C4-2B (cell line): ENCODE measurements around the gene CASZ1.

Source experiments
- CTCF ChIP-seq: fragments of 450-650 bp; conservative IDR thresholded peaks from 2 replicates; pipeline ENCODE4 v1.5.1; 2017; ENCODE audit warnings: mild to moderate bottlenecking
- ZFX ChIP-seq: fragments of 450-650 bp; IDR thresholded peaks from 2 replicates; pipeline ENCODE4 v1.6.1; 2017

GRCh38 chr1:10693152-10693496 lies 103.3 kb downstream of the CASZ1 start:
- no peak for TF ChIP-seq CTCF
- no peak for TF ChIP-seq ZFX
